Neural cell (in vitro differentiated cells): ENCODE results near the gene FLAD1. TPM values are rescaled to one million over a fixed set of nuclear protein-coding genes. Genes with fewer than 3 reads are reported as not detected.

Experiments
- H2AFZ ChIP-seq: fragments of 200-600, 300-800 bp; sonication (generic), shearing (Covaris generic); 2 replicates; pipeline ENCODE4 v1.6.0; 2014; ENCODE audit warnings: low read depth, mild to moderate bottlenecking, antibody characterized with exemption, low read length, moderate library complexity
- H3F3A ChIP-seq: fragments of 200-600 bp; shearing (Covaris generic); 2 replicates; pipeline ENCODE4 v1.6.1; 2016; ENCODE audit warnings: mild to moderate bottlenecking, moderate library complexity, mixed read lengths, antibody characterized with exemption, low read length; ENCODE audit not compliant: insufficient read depth, poor library complexity, severe bottlenecking
- H3K27ac ChIP-seq: fragments of 200-600, 300-800 bp; sonication (generic), shearing (Covaris generic); 2 replicates; pipeline ENCODE4 v1.5.1; 2014; ENCODE audit warnings: mild to moderate bottlenecking, low read length, moderate library complexity
- H3K27me3 ChIP-seq: fragments of 300-800, 200-600 bp; sonication (generic), shearing (Covaris generic); 2 replicates; pipeline ENCODE4 v1.6.0; 2014; ENCODE audit warnings: mild to moderate bottlenecking, low read depth, low read length, moderate library complexity; ENCODE audit not compliant: insufficient read depth
- H3K36me3 ChIP-seq: fragments of 300-800, 200-600 bp; sonication (generic), shearing (Covaris generic); 2 replicates; pipeline ENCODE4 v1.5.1; 2014; ENCODE audit warnings: mild to moderate bottlenecking, antibody characterized with exemption, low read length, moderate library complexity; ENCODE audit not compliant: insufficient read depth
- H3K4me2 ChIP-seq: fragments of 300-800, 200-600 bp; sonication (generic), shearing (Covaris generic); 2 replicates; pipeline ENCODE4 v1.6.0; 2014; ENCODE audit warnings: mild to moderate bottlenecking, low read length
- H3K4me3 ChIP-seq: fragments of 300-800, 200-600 bp; sonication (generic), shearing (Covaris generic); 2 replicates; pipeline ENCODE4 v1.5.1; 2014; ENCODE audit warnings: mild to moderate bottlenecking, low read length, moderate library complexity
- H3K79me2 ChIP-seq: fragments of 200-600 bp; shearing (Covaris generic); replicated peaks from 2 replicates; pipeline ENCODE4 v1.6.0; 2014; ENCODE audit warnings: mild to moderate bottlenecking, low read length, moderate library complexity; ENCODE audit not compliant: insufficient read depth
- H3K9ac ChIP-seq: fragments of 300-800, 200-600 bp; sonication (generic), shearing (Covaris generic); 2 replicates; pipeline ENCODE4 v1.6.1; 2016; ENCODE audit warnings: mild to moderate bottlenecking, low read length, mixed read lengths
- H3K9me2 ChIP-seq: fragments of 200-600 bp; shearing (Covaris generic); 2 replicates; pipeline ENCODE4 v1.6.1; 2016; ENCODE audit warnings: mild to moderate bottlenecking, low read length, mixed read lengths; ENCODE audit not compliant: insufficient read depth
- H3K9me3 ChIP-seq: fragments of 200-600, 300-800 bp; sonication (generic), shearing (Covaris generic); 2 replicates; pipeline ENCODE4 v1.6.1; 2016; ENCODE audit warnings: mild to moderate bottlenecking, mixed run types, low read length, moderate library complexity, mixed read lengths
- H4K20me1 ChIP-seq: fragments of 200-600 bp; shearing (Covaris generic); 2 replicates; pipeline ENCODE4 v1.6.1; 2016; ENCODE audit warnings: mild to moderate bottlenecking, mixed run types; ENCODE audit not compliant: insufficient read depth
- EZH2 ChIP-seq: fragments of 200-600, 300-800 bp; shearing (Covaris generic), sonication (generic); IDR thresholded peaks from 2 replicates; pipeline ENCODE4 v1.6.1; 2014; ENCODE audit warnings: antibody characterized with exemption, low read length, borderline replicate concordance, mild to moderate bottlenecking; ENCODE audit not compliant: insufficient read depth, poor library complexity, severe bottlenecking
- MXI1 ChIP-seq: fragments of 450-650 bp; conservative IDR thresholded peaks from 2 replicates; pipeline ENCODE4 v1.6.1; 2014; ENCODE audit warnings: antibody characterized with exemption, mild to moderate bottlenecking; ENCODE audit not compliant: poor library complexity, severe bottlenecking
- POLR2AphosphoS5 ChIP-seq: IDR thresholded peaks from 2 replicates; pipeline ENCODE4 v1.6.1; 2012
- RAD21 ChIP-seq: fragments of 450-650 bp; conservative IDR thresholded peaks from 2 replicates; pipeline ENCODE4 v1.6.1; 2014; ENCODE audit warnings: antibody characterized with exemption, mild to moderate bottlenecking, moderate library complexity
- REST ChIP-seq: IDR thresholded peaks from 2 replicates; pipeline ENCODE4 v1.6.1; 2012; ENCODE audit warnings: borderline replicate concordance
- SMC3 ChIP-seq: fragments of 450-650 bp; conservative IDR thresholded peaks from 2 replicates; pipeline ENCODE4 v1.6.1; 2014; ENCODE audit warnings: antibody characterized with exemption, mild to moderate bottlenecking, moderate library complexity; ENCODE audit not compliant: poor library complexity
- TAF1 ChIP-seq: IDR thresholded peaks from 2 replicates; pipeline ENCODE4 v1.6.1; 2012; ENCODE audit warnings: low read depth
- polyA plus RNA-seq: library from polyadenylated mRNA; depleted of rRNA; stranded (reverse); fragments of >200 nt; gene quantifications from 2 replicates; pipeline ENCODE4 v1.2.3, GENCODE V29; 2014
- TF ChIP-seq, protein P1 (sequence below): fragments of 450-650 bp; IDR thresholded peaks from 2 replicates; pipeline ENCODE4 v1.5.1; 2014; ENCODE audit warnings: antibody characterized with exemption, mild to moderate bottlenecking, moderate library complexity; ENCODE audit not compliant: poor library complexity, severe bottlenecking

Gene FLAD1
- polyA plus RNA-seq, 1 donor from 2014 or later, result 68.6 TPM

GRCh38 chr1:155005076-155006011, 22.2 kb downstream of the FLAD1 start:
- no peak overlapping the region for H2AFZ ChIP-seq
- no peaks in the 10 kb centered on the region for H3K9me3 ChIP-seq
- H4K20me1 ChIP-seq, result no peaks in the 10 kb centered on the region
- no peak overlapping the region for H3K4me2 ChIP-seq
- no peaks in the 10 kb centered on the region for H3K9me2 ChIP-seq
- TF ChIP-seq, protein P1, sequence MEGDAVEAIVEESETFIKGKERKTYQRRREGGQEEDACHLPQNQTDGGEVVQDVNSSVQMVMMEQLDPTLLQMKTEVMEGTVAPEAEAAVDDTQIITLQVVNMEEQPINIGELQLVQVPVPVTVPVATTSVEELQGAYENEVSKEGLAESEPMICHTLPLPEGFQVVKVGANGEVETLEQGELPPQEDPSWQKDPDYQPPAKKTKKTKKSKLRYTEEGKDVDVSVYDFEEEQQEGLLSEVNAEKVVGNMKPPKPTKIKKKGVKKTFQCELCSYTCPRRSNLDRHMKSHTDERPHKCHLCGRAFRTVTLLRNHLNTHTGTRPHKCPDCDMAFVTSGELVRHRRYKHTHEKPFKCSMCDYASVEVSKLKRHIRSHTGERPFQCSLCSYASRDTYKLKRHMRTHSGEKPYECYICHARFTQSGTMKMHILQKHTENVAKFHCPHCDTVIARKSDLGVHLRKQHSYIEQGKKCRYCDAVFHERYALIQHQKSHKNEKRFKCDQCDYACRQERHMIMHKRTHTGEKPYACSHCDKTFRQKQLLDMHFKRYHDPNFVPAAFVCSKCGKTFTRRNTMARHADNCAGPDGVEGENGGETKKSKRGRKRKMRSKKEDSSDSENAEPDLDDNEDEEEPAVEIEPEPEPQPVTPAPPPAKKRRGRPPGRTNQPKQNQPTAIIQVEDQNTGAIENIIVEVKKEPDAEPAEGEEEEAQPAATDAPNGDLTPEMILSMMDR, result no peak
- no peak overlapping the region for H3K4me3 ChIP-seq
- H3K36me3 ChIP-seq, result no peaks in the 10 kb centered on the region
- no peak overlapping the region for H3K27ac ChIP-seq
- no peak overlapping the region for H3K9ac ChIP-seq
- H3K27me3 ChIP-seq, result peaks cover 9% of the 10 kb centered on the region
- no peaks in the 10 kb centered on the region for H3F3A ChIP-seq
- no peaks in the 10 kb centered on the region for H3K79me2 ChIP-seq

DNA sequence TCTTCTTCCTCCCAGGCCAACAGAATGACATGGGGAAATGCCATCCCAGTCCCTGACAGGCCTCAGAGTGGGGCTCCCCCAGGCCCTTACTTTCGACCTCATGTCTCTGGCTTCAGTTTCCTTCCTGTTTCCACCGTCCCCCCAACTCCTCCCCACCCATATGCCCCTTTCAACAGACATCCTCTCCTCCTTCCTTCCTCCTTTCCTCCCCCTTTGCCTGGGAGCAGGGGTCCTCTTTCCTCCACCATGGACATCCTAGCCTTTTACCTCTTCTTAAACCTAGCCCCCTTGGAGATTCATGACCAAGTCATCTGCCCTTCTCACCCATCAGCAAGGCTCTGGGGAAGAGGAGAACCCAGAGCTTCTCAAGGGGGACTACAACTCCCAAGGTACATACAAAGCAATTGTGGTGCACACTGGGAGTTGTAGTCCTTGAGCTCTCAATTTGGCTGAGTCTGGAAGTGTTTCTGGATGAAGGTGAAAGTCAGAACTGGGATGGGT, 23.5 kb downstream of the FLAD1 start:
- no peak overlapping the region for H3K9ac ChIP-seq
- no peaks in the 10 kb centered on the region for H3K79me2 ChIP-seq

More for the DNA sequence above, 23.5 kb downstream of the FLAD1 start:
- TF ChIP-seq EZH2 (no peak), REST (no peak), TAF1 (no peak), RAD21 (no peak), SMC3 (no peak), POLR2AphosphoS5 (no peak), MXI1 (no peak)
- TF ChIP-seq, protein P1, result no peak
- Histone ChIP-seq H2AFZ (no peak overlapping the region), H3K36me3 (no peaks in the 10 kb centered on the region), H3K4me3 (no peak overlapping the region), H4K20me1 (no peaks in the 10 kb centered on the region), H3K27me3 (peaks cover 9% of the 10 kb centered on the region), H3K4me2 (no peak overlapping the region), H3F3A (no peaks in the 10 kb centered on the region), H3K9me2 (no peaks in the 10 kb centered on the region), H3K27ac (no peak overlapping the region), H3K9me3 (no peaks in the 10 kb centered on the region)
